ENCODE measurements around the gene SLF2. TPM values are rescaled to one million over a fixed set of nuclear protein-coding genes. Genes with fewer than 3 reads are reported as not detected.

Gene SLF2
- total RNA-seq, 1 experiment from 2014 or later: 23.1 TPM

DNA sequence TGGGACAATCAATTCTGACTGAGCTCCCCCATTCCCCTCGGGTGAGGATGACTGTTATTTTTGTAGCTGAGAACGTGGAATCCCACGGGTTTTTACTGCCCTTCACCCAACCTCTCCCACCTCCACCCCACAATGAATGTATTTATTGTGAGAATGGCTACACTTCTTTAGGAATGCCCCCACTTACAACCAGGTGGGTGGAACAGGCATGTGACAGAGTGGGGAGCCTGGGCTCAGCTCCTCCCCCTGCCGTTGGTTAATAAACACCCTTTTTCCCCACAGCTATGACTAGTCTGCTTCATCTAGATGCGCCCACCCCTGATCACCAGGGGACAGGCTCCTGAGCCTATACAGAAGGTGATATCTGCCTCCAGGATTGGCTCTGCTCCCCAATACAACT is 72.6 kb downstream of the SLF2 start:
- Histone ChIP-seq H3K18ac (ENCODE audit: insufficient read length, low read depth, low read length) (no peak overlapping the region), H2BK20ac (ENCODE audit: low read depth, low read length, poor library complexity, severe bottlenecking) (no peak overlapping the region), H2BK12ac (ENCODE audit: insufficient read length, low read depth, low read length) (no peak overlapping the region), H3K4ac (ENCODE audit: low read depth, low read length) (no peak overlapping the region), H3K14ac (ENCODE audit: insufficient read depth, low read length) (no peak overlapping the region), H4K20me1 (ENCODE audit: control insufficient read depth, insufficient read depth, insufficient read length) (no peaks in the 10 kb centered on the region), H2AK5ac (ENCODE audit: insufficient read length, low read length) (no peak overlapping the region), H3K4me2 (ENCODE audit: insufficient read depth, insufficient read length, low read length) (no peak overlapping the region), H3K27me3 (ENCODE audit: insufficient read depth, low read length) (no peaks in the 10 kb centered on the region), H4K91ac (ENCODE audit: insufficient read length, low read depth, low read length) (no peak overlapping the region), H3T11ph (ENCODE audit: low read length) (no peak overlapping the region), H3K56ac (ENCODE audit: insufficient read length, low read depth, low read length) (no peak overlapping the region), H3K4me1 (ENCODE audit: insufficient read depth, low read length) (no peaks in the 10 kb centered on the region; the same call in 1 of the 2 replicates), H4K5ac (ENCODE audit: insufficient read length, low read depth, low read length) (no peak overlapping the region), H3K23ac (ENCODE audit: insufficient read length, low read depth, low read length) (no peak overlapping the region), H2BK15ac (ENCODE audit: low read depth, low read length) (no peak overlapping the region), H2BK5ac (ENCODE audit: insufficient read length, low read length) (no peak overlapping the region), H2AFZ (ENCODE audit: low read length) (no peak overlapping the region), H3K9me3 (ENCODE audit: control insufficient read depth, low read depth, low read length) (no peaks in the 10 kb centered on the region), H3K27ac (ENCODE audit: insufficient read length, low read depth, low read length) (no peak overlapping the region), H3K79me1 (ENCODE audit: insufficient read depth, low read depth, low read length, poor library complexity, severe bottlenecking) (peaks cover 14% of the 10 kb centered on the region), H3K23me2 (ENCODE audit: insufficient read length, low read depth, low read length, poor library complexity, severe bottlenecking) (peaks cover 8% of the 10 kb centered on the region), H3K9ac (ENCODE audit: extremely low read depth, insufficient read length, low read length) (no peak overlapping the region), H3K79me2 (ENCODE audit: insufficient read depth, low read length) (peaks cover 15% of the 10 kb centered on the region; the same call in 1 of the 2 replicates), H4K8ac (replicated peaks; ENCODE audit: insufficient read length, low read depth, low read length) (no peak overlapping the region), H2BK120ac (ENCODE audit: low read depth, low read length, poor library complexity, severe bottlenecking) (no peak overlapping the region)
- DNase-seq: no peak
- Mint-ChIP-seq H3K9me3 (peaks cover 0 to 2% of the 10 kb centered on the region in 2 experiments; a peak in 3 of 5 replicates), H3K4me1 (peaks cover 9 to 16% of the 10 kb centered on the region in 2 experiments), H3K36me3 (ENCODE audit: insufficient read depth in 1 of 3, low read depth in 3 of 3) (peaks cover 16 to 40% (median 36%) of the 10 kb centered on the region in 3 experiments; a peak in 6 of 7 replicates), H3K27me3 (ENCODE audit: low read depth) (no peaks in the 10 kb centered on the region), H3K4me3 (peak overlapping the region; percentile 96 to 98; a peak in 3 of 5 replicates), H3K27ac (no peak overlapping the region)
- no CpG with 5 or more reads among the region's 5 CpGs for WGBS (ENCODE audit: extremely low coverage, insufficient read length, low lambda C conversion rate)
- TF ChIP-seq, protein P1, sequence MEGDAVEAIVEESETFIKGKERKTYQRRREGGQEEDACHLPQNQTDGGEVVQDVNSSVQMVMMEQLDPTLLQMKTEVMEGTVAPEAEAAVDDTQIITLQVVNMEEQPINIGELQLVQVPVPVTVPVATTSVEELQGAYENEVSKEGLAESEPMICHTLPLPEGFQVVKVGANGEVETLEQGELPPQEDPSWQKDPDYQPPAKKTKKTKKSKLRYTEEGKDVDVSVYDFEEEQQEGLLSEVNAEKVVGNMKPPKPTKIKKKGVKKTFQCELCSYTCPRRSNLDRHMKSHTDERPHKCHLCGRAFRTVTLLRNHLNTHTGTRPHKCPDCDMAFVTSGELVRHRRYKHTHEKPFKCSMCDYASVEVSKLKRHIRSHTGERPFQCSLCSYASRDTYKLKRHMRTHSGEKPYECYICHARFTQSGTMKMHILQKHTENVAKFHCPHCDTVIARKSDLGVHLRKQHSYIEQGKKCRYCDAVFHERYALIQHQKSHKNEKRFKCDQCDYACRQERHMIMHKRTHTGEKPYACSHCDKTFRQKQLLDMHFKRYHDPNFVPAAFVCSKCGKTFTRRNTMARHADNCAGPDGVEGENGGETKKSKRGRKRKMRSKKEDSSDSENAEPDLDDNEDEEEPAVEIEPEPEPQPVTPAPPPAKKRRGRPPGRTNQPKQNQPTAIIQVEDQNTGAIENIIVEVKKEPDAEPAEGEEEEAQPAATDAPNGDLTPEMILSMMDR (conservative IDR thresholded peaks at IDR 0.05): no peak

Data from H9 (cell line).